Breast epithelium (tissue), 3 donors: ENCODE data around the gene GPHA2.

Source experiments
- POLR2A ChIP-seq: fragments of 450-650 bp; IDR thresholded peaks from one replicate; pipeline ENCODE4 v1.6.1; 2016; ENCODE audit warnings: antibody characterized with exemption, mild to moderate bottlenecking, moderate library complexity
- TF ChIP-seq, protein P1 (sequence below), 3 donors: fragments of 450-650 bp; IDR thresholded peaks; one replicate each; pipeline ENCODE4 v1.5.1; 2016 to 2017; ENCODE audit warnings: antibody characterized with exemption in 3 of 3, mild to moderate bottlenecking in 3 of 3, moderate library complexity in 3 of 3

DNA sequence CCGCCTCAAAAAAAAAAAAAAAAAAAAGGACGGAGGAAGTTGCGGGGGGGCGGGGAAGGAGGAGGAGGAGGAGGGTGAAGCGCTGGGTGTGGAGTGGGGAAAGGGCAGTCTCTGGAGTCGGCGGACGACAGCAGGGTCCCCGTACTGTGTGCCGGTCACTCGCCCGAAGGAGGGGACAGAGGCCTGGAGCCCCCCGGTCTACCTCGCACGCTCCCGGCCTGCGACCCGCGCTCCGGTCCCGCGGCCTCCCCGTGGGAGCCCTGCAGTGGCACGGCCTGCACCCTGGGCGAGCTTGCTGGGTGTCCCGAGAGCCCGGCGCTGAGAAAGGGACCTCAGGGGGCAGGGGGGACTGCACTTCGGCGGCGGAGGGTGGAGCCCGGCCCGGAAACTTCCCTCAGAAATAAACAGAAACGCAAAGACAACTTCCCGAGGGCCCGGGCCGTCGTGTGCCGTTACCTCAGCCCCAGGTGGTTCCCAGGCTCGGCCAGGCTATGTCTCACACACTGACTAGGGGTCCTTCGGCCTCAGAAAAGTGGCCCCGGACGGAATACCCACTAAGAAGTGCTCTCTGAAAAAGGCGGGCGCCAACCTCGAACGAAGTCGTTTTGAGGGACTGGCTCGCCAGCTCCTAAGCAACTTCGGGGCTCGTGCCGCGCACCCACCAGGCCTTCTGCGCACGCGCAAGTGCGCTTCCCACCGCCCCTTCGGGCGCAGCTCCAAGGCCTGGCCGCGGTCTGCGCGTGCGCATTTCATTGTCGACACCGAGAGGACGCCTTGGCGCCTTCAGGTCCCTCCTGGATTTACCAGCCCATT, 35.9 kb upstream of the GPHA2 start, which contains the start of gene MAJIN:
- TF ChIP-seq, protein P1, sequence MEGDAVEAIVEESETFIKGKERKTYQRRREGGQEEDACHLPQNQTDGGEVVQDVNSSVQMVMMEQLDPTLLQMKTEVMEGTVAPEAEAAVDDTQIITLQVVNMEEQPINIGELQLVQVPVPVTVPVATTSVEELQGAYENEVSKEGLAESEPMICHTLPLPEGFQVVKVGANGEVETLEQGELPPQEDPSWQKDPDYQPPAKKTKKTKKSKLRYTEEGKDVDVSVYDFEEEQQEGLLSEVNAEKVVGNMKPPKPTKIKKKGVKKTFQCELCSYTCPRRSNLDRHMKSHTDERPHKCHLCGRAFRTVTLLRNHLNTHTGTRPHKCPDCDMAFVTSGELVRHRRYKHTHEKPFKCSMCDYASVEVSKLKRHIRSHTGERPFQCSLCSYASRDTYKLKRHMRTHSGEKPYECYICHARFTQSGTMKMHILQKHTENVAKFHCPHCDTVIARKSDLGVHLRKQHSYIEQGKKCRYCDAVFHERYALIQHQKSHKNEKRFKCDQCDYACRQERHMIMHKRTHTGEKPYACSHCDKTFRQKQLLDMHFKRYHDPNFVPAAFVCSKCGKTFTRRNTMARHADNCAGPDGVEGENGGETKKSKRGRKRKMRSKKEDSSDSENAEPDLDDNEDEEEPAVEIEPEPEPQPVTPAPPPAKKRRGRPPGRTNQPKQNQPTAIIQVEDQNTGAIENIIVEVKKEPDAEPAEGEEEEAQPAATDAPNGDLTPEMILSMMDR (IDR thresholded peaks at IDR 0.05), result no peak
- TF ChIP-seq POLR2A, result no peak
